ENCODE measurements around the gene KAT6B. TPM values are rescaled to one million over a fixed set of nuclear protein-coding genes. Genes with fewer than 3 reads are reported as not detected.

Gene KAT6B
- total and polyA plus RNA-seq, 2 of the 8 experiments (the other 6 are each of a cell fraction or from before 2014, with no cell fraction given) = 7.3 to 30.8 TPM

GRCh38 chr10:74862625-74863024 lies 36.2 kb downstream of the KAT6B start:
- Histone ChIP-seq H2BK15ac (ENCODE audit: low read length) (no peak overlapping the region), H3K4ac (replicated peaks; ENCODE audit: insufficient read length, low read depth, low read length) (no peak overlapping the region), H3K79me1 (ENCODE audit: low read depth, low read length) (no peaks in the 10 kb centered on the region), H2AFZ (ENCODE audit: low read length) (no peak overlapping the region), H3K23ac (ENCODE audit: insufficient read length) (no peak overlapping the region), H3K9ac (replicated peaks in 1 of 4; ENCODE audit: extremely low read depth in 1 of 4, low read depth in 3 of 4, low read length in 3 of 4) (no peak overlapping the region), H2BK20ac (ENCODE audit: low read length) (no peak overlapping the region), H3K4me3 (ENCODE audit: extremely low read depth in 1 of 4, insufficient read depth in 2 of 4, low read depth in 3 of 4, low read length in 4 of 4) (no peak overlapping the region), H4K8ac (ENCODE audit: extremely low read depth, insufficient read depth, low read length) (no peak overlapping the region), H3K14ac (ENCODE audit: insufficient read length) (no peak overlapping the region), H3K9me3 (ENCODE audit: insufficient read depth in 2 of 2, low read depth in 1 of 2, low read length in 1 of 2) (no peaks in the 10 kb centered on the region), H2BK5ac (ENCODE audit: low read depth, low read length) (no peak overlapping the region), H3K36me3 (ENCODE audit: control insufficient read depth in 2 of 4, insufficient read depth in 4 of 4, low read length in 3 of 4) (no peaks in the 10 kb centered on the region), H3K27ac (ENCODE audit: low read depth, low read length) (0 out of 2 replicates have a peak overlapping the region, but pooled peaks have one; percentile 38), H4K91ac (replicated peaks; ENCODE audit: insufficient read length, low read length) (peak overlapping the region; percentile 27), H3K23me2 (ENCODE audit: low read depth, low read length) (no peaks in the 10 kb centered on the region), H3K27me3 (replicated peaks in 1 of 4; ENCODE audit: control insufficient read depth in 3 of 4, extremely low read depth in 1 of 4, insufficient read depth in 3 of 4, low read length in 3 of 4) (no peaks in the 10 kb centered on the region), H3K4me2 (ENCODE audit: insufficient read depth in 1 of 2, low read depth in 2 of 2, low read length in 2 of 2) (no peak overlapping the region), H3K79me2 (ENCODE audit: control insufficient read depth in 1 of 2, insufficient read depth in 2 of 2, low read length in 2 of 2) (peaks cover 0 to 36% of the 10 kb centered on the region in 2 experiments; a peak in 2 of 4 replicates), H3K56ac (replicated peaks; ENCODE audit: insufficient read length, low read depth, low read length) (no peak overlapping the region), H2BK12ac (ENCODE audit: low read depth, low read length) (0 out of 2 replicates have a peak overlapping the region, but pooled peaks have one; percentile 56), H3K4me1 (replicated peaks in 1 of 4; ENCODE audit: control insufficient read depth in 3 of 4, insufficient read depth in 4 of 4, low read length in 3 of 4) (peaks cover 0 to 15% (median 5%) of the 10 kb centered on the region in 4 experiments; a peak in 4 of 7 replicates), H2AK5ac (ENCODE audit: low read depth, low read length) (no peak overlapping the region), H3K18ac (ENCODE audit: extremely low read depth, low read length) (peak overlapping the region; percentile 34; the same call in 1 of the 2 replicates), H4K20me1 (replicated peaks in 1 of 2; ENCODE audit: control insufficient read depth in 1 of 2, insufficient read depth in 2 of 2, low read length in 2 of 2) (no peaks in the 10 kb centered on the region), H2BK120ac (replicated peaks; ENCODE audit: low read depth, low read length) (no peak overlapping the region), H4K5ac (ENCODE audit: insufficient read length, low read depth, low read length) (no peak overlapping the region)
- 81% methylated on average over 7 of the region's 7 CpGs; no CpG with 5 or more reads in 1 of the 2 experiments for WGBS, 2 experiments (ENCODE audit: extremely low coverage in 1 of 2, insufficient coverage in 1 of 2, insufficient read length in 1 of 2, insufficient replicate concordance in 2 of 2, low coverage in 1 of 2, low lambda C conversion rate in 2 of 2, missing lambda C conversion rate in 1 of 2)
- no peak for TF ChIP-seq TAF7 (optimal IDR thresholded peaks at IDR 0.05; ENCODE audit: borderline replicate concordance, low read depth, low read length)
- no peak for TF ChIP-seq ASH2L (IDR thresholded peaks at IDR 0.05; ENCODE audit: low read length)
- no peak for TF ChIP-seq EGR1 (IDR thresholded peaks at IDR 0.05; ENCODE audit: borderline replicate concordance, low read depth, low read length)
- TF ChIP-seq MAFK (IDR thresholded peaks at IDR 0.05; ENCODE audit: low read depth, low read length) = no peak
- TF ChIP-seq CREB1 (IDR thresholded peaks at IDR 0.05) = no peak
- no peak for TF ChIP-seq NANOG (IDR thresholded peaks at IDR 0.05; ENCODE audit: insufficient read depth, low read depth, low read length, poor library complexity, severe bottlenecking)
- no peak for TF ChIP-seq NRF1 (IDR thresholded peaks at IDR 0.05; ENCODE audit: low read depth, low read length)
- ChIA-PET CTCF (ENCODE audit: partially characterized antibody) (interaction anchor here (0.9 to 1.3 kb wide), 2 partner anchors 9 to 32 kb away, joined by 3 to 4 read pairs; no protein-coding TSS in a partner anchor), POLR2A (ENCODE audit: partially characterized antibody) (no interaction called here)
- FAIRE-seq (no peak), DNase-seq (ENCODE audit: low read depth in 1 of 2, low spot score in 2 of 2) (no peak)

All from H1 (cell line).